Testis (tissue), 3 donors: ENCODE data around the gene FBLN2. TPM values are rescaled to one million over a fixed set of nuclear protein-coding genes. Genes with fewer than 3 reads are reported as not detected.
A peak's percentile ranks its signal among the peaks of the same experiment; 100 is the strongest.

Experiments
- DNase-seq: peaks from one replicate; pipeline ENCODE4 v3.0.0-alpha.2; 2019
- H3K27ac ChIP-seq, 2 donors: fragments of 200-600 bp; sonication (generic); one replicate each; pipeline ENCODE4 v1.5.1; 2019
- H3K27me3 ChIP-seq: fragments of 200-600 bp; sonication (generic); one replicate; pipeline ENCODE4 v1.5.1; 2019
- H3K36me3 ChIP-seq: fragments of 200-600 bp; sonication (generic); one replicate; pipeline ENCODE4 v1.5.1; 2017; ENCODE audit warnings: low read depth; ENCODE audit errors: missing control alignments
- H3K4me1 ChIP-seq: fragments of 200-600 bp; sonication (generic); one replicate; pipeline ENCODE4 v1.5.1; 2019
- H3K4me3 ChIP-seq, 2 donors: fragments of 200-600 bp; sonication (generic); one replicate each; pipeline ENCODE4 v1.5.1; 2017 to 2019
- H3K9me3 ChIP-seq: fragments of 200-600 bp; sonication (generic); one replicate; pipeline ENCODE4 v1.5.1; 2017
- POLR2A ChIP-seq: fragments of 450-650 bp; IDR thresholded peaks from one replicate; pipeline ENCODE4 v1.6.1; 2017; ENCODE audit warnings: antibody characterized with exemption, mild to moderate bottlenecking, moderate library complexity
- WGBS, 2 donors: methylation state at CpG; one replicate each; pipeline ENCODE4 v1.1.5; 2018; 5-methylcytosine and 5-hydroxymethylcytosine counted together
- intact Hi-C: fragments of 100-400 bp; cut with DNase I; formaldehyde crosslinking; loops from one replicate; pipeline ENCODE4 v1.15.1; 2023; ENCODE audit warnings: low total_unique reads
- polyA plus RNA-seq: library from polyadenylated mRNA; stranded (reverse); fragments of 350-450 nt; fragmentation: Illumina TruSeq; extraction: RNeasy Lipid Tissue Mini Kit (QIAGEN cat#74804); gene quantifications from one replicate; pipeline ENCODE4 v1.2.3, GENCODE V29; 2014; ENCODE audit warnings: low read depth, low replicate concordance; ENCODE audit not compliant: insufficient read depth
- total RNA-seq, 2 donors: library from RNA; depleted of rRNA; stranded (reverse); fragments of >200 nt; gene quantifications; one replicate each; pipeline ENCODE4 v1.2.3, GENCODE V29; 2016
- TF ChIP-seq, protein P1 (sequence below), 3 experiments: fragments of 450-650 bp in 2 of 3; fragments of 200-600 bp in 1 of 3; sonication (generic) in 1 of 3; IDR thresholded peaks; one replicate each; pipeline ENCODE4 v1.5.1; 2016 to 2019; ENCODE audit warnings: antibody characterized with exemption in 3 of 3, mild to moderate bottlenecking in 2 of 3, moderate library complexity in 1 of 3

Gene FBLN2
- total and polyA plus RNA-seq, 3 donors from 2014 or later: 172 to 334 (median 248) TPM

DNA sequence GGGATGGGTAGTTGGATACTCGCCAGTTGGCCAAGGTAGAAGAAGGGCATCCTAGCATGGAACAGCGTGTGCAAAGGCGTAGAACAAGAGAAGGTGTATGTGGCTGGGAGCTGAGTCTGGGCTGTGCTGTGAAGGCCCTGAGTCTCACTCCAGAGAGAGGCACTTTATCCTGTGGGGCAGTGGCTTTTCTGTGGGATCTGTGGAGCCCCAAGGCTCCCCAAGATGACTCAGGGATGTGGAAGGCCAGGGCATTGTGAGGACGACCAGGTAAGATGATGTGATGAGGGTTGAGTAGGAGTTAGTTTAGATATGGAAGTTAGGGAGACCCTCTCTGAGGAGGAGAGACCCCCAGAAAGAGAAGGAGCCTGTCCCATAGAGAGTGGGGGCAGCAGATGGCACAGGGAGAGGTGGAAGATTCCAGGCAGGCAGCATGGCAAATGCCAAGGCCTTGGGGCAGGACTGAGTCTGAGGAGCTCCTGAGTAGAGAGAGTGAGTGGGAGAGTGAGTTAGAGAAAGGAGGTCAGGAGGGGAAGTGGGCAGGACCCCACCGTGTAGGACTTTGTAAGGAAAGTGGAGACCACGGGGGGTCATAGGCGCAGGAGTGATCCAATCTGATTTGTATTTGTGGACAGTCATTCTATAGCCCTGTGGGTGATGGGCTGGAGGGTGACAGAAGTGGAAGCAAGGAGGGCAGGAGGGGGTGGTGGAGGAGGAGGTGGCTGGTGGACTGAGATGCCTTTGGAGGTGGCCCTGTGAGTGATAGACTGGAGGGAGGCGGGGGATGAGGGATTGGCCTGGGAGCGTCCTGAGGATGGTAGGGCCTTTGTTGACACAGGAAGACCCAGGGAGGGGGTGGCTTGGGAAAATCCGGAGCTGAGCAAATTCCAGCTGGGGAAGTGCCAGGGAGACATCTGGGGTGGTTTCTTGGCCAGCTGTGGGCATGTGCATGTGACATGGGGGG is 50.3 kb downstream of the FBLN2 start:
- intact Hi-C loops: no loop called here
- H3K36me3 ChIP-seq: no peaks in the 10 kb centered on the region
- no peaks in the 10 kb centered on the region for H3K27me3 ChIP-seq
- H3K27ac ChIP-seq: no peak overlapping the region
- no peak for DNase-seq
- H3K4me1 ChIP-seq: peaks cover 19% of the 10 kb centered on the region
- H3K9me3 ChIP-seq: no peaks in the 10 kb centered on the region
- 65 to 69% methylated on average over 10 of the region's 10 CpGs for WGBS, 2 donors
- H3K4me3 ChIP-seq: no peak overlapping the region
- no peak for TF ChIP-seq POLR2A
- TF ChIP-seq, protein P1, sequence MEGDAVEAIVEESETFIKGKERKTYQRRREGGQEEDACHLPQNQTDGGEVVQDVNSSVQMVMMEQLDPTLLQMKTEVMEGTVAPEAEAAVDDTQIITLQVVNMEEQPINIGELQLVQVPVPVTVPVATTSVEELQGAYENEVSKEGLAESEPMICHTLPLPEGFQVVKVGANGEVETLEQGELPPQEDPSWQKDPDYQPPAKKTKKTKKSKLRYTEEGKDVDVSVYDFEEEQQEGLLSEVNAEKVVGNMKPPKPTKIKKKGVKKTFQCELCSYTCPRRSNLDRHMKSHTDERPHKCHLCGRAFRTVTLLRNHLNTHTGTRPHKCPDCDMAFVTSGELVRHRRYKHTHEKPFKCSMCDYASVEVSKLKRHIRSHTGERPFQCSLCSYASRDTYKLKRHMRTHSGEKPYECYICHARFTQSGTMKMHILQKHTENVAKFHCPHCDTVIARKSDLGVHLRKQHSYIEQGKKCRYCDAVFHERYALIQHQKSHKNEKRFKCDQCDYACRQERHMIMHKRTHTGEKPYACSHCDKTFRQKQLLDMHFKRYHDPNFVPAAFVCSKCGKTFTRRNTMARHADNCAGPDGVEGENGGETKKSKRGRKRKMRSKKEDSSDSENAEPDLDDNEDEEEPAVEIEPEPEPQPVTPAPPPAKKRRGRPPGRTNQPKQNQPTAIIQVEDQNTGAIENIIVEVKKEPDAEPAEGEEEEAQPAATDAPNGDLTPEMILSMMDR (IDR thresholded peaks at IDR 0.05): no peak

DNA sequence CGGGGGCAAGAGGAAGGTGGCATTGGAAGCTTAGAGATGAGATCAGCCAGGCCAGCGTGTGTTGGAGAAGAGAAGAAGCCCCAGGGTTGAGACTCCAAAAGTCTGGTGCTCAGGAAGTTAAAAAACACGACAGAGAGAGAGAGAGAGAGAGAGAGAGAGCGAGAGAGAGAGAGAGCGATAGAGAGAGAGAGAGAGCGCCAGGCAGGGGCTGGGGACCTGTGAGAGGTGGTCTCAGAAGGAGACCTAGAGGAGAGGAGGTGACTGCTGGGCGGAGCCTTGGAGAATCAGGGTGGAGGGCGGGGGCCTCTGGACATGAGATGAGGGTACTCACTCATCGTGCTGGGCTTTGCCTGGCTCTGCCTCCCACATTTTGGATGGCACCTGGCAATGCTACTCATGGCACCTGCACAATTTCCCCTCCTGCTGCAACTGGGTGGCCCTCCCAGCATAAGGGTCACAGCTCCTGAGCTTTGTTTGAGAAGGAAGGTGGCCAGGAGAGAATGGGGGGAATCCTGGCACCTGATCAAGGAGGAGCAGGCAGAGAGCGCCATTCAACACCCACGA is 51.0 kb downstream of the FBLN2 start:
- intact Hi-C loops: no loop called here
- no peaks in the 10 kb centered on the region for H3K36me3 ChIP-seq
- DNase-seq: no peak
- TF ChIP-seq, protein P1 (IDR thresholded peaks at IDR 0.05): no peak
- no peak for TF ChIP-seq POLR2A
- WGBS, 2 donors: 81 to 87% methylated on average over 11 of the region's 11 CpGs
- H3K27ac ChIP-seq: no peak overlapping the region
- H3K27me3 ChIP-seq: no peaks in the 10 kb centered on the region
- no peaks in the 10 kb centered on the region for H3K9me3 ChIP-seq
- no peak overlapping the region for H3K4me3 ChIP-seq
- peaks cover 12% of the 10 kb centered on the region for H3K4me1 ChIP-seq

DNA sequence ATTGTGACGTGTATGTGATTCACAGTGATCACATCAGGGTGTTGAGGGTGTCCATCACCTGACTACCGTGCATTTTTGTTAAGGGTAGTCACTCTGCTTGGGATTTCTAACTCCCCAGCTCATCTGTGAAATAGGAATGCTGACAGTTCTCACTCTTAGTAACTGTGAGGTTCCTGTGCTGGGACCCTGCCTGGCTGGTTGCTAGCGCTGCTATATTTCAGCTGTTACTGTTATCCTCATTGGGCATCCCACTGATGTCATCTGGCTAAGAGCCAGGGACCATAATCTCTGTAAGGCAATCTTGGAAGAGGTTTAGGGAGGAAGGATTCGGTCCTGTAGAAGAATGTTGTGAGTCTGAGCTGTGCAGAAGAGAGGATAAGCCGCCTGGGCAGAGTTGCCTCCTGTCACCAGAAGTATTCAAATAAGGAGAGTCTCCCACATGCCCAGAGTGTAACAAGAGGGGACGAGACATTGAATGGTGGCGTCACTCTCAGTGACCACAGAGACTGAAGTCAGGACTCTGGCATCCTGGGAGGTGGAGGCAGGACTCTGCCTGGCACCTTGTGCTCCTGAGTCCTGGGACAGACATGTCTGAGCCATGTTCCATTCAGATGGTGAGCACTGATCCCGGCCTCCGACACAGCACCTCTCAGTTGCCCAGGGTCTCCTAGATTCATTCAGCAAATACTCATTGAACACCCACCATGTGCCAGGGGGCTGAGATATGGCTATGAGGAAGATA is 52.2 kb downstream of the FBLN2 start:
- WGBS, 2 donors: 65 to 66% methylated on average over 8 to 9 of the region's 9 CpGs
- Histone ChIP-seq H3K9me3 (no peaks in the 10 kb centered on the region), H3K4me1 (peaks cover 5% of the 10 kb centered on the region), H3K36me3 (no peaks in the 10 kb centered on the region), H3K27me3 (no peaks in the 10 kb centered on the region), H3K27ac (peak overlapping the region in 1 of 2 donors; percentile 36), H3K4me3 (no peak overlapping the region)
- intact Hi-C loops: no loop called here
- DNase-seq: peak; percentile 59
- TF ChIP-seq, protein P1 (IDR thresholded peaks at IDR 0.05): no peak
- no peak for TF ChIP-seq POLR2A

DNA sequence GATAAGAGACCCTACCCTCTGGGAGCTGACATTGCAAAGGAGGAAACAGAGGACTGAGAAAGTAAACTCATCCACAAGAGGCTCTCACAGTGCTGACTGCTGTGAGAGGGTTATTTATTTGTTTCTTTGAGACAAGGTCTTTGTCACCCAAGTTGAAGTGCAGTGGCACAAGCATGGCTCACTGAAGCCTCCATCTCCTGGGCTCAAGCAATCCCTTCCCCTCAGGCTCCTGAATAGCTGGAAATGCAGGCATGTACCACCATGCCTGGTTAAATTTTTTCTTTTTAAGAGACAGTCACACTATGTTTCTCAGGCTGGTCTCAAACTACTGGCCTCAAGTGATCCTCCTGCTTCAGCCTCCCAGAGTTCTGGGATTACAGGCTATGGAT is 52.8 kb downstream of the FBLN2 start:
- Histone ChIP-seq H3K4me1 (peaks cover 5% of the 10 kb centered on the region), H3K27me3 (no peaks in the 10 kb centered on the region), H3K36me3 (no peaks in the 10 kb centered on the region), H3K27ac (peak overlapping the region in 1 of 2 donors; percentile 23), H3K4me3 (no peak overlapping the region), H3K9me3 (no peaks in the 10 kb centered on the region)
- TF ChIP-seq, protein P1 (IDR thresholded peaks at IDR 0.05): no peak
- TF ChIP-seq POLR2A: no peak
- intact Hi-C loops: no loop called here
- DNase-seq: no peak
